HG02798 (cell line): ENCODE data around the gene CAMTA1.

ENCODE experiments used
- ATAC-seq: cut with Tn5 transposase; IDR thresholded peaks from one replicate; pipeline ENCODE4 v1.9.1; 2021; ENCODE audit warnings: mild to moderate bottlenecking; ENCODE audit not compliant: unreplicated experiment, poor library complexity

CAMTA1 gene

GRCh38 chr1:7558041-7558461 is 772.8 kb downstream of the CAMTA1 start:
- no peak for ATAC-seq

DNA sequence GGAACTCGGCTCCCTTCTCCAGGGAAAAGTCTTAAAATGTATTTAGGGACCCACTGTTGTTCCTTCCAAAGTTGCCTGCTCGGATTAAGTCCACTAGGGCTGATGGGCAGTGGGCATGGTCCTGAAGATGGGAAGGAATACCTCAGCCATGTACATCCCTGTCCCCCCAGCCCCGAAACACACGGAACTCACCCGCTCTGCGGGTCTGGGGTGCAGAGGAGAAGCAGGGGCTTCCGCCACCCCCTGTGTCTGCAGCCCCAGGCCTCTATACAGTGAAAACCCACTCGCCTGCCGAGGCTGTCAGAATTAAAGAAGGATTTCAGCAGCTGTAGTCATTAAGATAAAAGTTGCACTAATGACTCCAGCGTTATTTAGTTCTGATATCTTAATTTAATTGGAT is 773.2 kb downstream of the CAMTA1 start:
- no peak for ATAC-seq

- ATAC-seq: no peak
Observed at GRCh38 chr1:7558921-7559869, 773.9 kb downstream of the CAMTA1 start.

- ATAC-seq: no peak
Observed at GRCh38 chr1:7560128-7560527, 774.9 kb downstream of the CAMTA1 start.

GRCh38 chr1:7560601-7561181 is 775.4 kb downstream of the CAMTA1 start:
- ATAC-seq: no peak

- no peak for ATAC-seq
Observed at GRCh38 chr1:7561331-7561921, 776.2 kb downstream of the CAMTA1 start.

DNA sequence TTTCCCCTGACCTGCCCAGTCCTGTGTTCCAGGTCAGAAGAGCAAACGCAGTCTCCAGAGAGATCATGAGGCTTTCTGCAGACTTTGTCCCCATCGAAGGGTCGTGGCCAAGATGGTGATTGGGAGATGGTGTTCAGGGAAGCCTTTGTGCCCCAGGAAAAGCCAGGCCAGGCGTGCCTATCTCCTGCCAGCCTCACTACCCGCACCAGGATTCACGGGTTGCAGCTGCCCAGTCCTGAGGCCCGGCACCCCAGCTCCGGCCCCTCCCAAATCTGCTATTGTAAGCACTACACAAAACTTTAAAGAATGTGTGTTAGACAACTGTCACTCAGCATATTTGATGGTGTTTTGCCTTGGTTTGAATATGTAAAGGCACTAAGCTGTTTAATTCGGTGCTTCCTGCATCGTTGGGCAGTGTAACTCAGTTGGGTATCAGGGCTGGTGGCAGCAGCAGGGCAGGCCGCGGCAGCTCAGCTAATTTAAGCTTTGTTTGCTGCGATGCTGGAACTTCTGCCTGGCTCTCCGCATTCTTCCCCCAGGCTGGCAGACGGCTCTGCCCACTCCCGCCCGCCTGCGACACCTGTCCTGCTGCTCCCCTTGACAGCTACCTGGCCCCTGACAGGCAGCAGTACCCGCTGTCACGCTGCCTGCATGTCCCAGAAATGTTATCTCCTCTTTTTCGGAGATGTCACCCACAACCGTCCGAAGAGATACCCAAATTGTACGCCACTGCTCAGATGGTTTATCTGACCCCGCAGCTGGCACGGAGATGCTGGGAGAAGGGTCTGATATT is 776.9 kb downstream of the CAMTA1 start:
- ATAC-seq: no peak

- ATAC-seq: no peak
Observed at GRCh38 chr1:7562729-7563605, 777.7 kb downstream of the CAMTA1 start.

DNA sequence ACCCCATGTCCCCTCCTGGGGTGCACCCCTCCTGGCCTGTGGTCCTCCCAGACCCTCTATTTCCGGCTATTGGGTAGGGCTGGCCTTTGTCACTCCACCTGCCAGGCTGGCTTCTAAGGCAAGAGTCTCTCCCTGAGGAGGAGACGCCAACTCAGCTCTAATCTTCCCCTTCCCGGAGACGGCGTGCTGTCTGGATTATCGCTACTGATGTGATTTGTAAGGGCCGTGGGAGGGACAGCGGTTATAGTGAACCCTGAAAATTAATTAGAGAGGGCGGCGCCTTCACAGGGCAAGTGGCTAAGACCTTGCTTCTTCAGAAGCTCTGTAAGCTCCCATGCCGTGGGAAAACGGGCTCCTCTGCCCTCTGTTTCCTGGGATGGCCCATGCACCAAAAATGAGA is 778.9 kb downstream of the CAMTA1 start:
- no peak for ATAC-seq

GRCh38 chr1:7565099-7565750 is 780.0 kb downstream of the CAMTA1 start:
- ATAC-seq: no peak

DNA sequence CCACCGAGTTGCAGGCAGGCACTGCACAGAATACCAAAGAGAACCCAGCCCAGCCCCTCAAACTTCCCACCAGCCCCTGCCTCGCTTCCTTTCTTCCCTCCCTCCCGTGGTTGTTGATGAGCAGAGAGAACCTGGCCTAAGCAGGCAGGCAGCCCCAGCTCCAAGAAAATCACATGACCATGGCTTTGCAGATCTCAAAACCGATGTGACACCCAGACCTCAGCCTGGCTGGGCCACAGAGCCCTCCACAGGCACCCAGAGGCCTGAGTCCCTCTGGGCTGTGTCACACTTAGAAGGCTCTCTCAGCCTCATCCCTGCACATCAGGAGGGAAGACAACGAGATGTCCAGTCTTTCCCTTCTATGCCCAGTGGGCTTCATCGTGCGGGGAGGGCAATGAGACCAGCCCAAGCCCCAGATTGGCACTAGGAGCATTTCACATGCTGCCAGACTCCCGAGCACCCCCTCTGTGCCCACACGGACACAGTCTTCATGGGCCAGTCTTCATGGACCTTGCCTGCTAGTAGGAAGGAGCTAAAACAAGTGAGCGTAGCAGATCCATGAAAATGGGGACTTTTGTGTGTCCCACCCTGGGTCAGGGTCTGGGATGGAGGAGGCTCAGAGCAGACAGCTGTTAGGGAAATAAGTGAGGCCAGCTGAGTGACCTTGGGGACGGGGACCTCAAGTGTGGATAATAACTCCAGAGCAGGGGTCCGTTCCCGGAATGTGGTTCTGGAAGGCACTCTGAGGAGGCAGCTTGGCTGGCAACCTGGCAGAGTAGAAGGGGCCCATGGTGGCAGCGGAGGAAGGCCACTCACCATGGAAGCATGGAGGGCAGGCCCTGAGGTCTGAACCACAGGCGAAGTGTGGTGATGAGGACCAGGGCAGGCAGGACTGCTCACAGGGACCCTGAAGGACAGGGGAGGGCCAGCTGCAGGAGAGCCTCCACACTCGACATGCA is 781.4 kb downstream of the CAMTA1 start:
- no peak for ATAC-seq

- ATAC-seq: no peak
Observed at GRCh38 chr1:7567376-7567775, 782.1 kb downstream of the CAMTA1 start.

GRCh38 chr1:7568053-7568452 is 782.8 kb downstream of the CAMTA1 start:
- no peak for ATAC-seq

- no peak for ATAC-seq
Observed at GRCh38 chr1:7568901-7569524, 783.8 kb downstream of the CAMTA1 start.

- no peak for ATAC-seq
Observed at GRCh38 chr1:7570311-7570710, 785.1 kb downstream of the CAMTA1 start.

GRCh38 chr1:7572654-7573152 is 787.4 kb downstream of the CAMTA1 start:
- ATAC-seq: no peak

DNA sequence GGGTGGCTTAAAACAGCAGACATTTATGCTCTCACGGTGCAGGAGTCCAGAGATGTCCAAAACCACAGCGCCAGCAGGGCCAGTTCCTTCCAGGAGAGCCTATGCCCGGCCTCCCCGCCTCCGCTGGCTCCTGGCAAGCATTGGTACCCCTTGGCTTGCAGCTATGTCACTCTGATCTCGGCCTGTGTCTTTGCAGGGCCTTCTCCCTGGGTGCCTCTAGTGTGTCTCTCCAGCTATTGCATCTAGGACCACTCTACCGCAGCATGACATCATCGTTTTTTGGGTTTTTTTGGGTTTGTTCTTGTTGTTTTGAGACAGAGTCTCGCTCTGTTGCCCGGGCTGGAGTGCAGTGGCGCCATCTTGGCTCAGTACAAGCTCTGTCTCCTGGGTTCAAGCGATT is 788.2 kb downstream of the CAMTA1 start:
- ATAC-seq: no peak
